Measurements from ENCODE around the gene SNX30.

The SNX30 gene

GRCh38 chr9:112864982-112865381 is 114.4 kb downstream of the SNX30 start:
- H3K27ac ChIP-seq, result no peak overlapping the region
- TF ChIP-seq CTCF (IDR thresholded peaks at IDR 0.05), result no peak
- no peak for TF ChIP-seq ZFX (IDR thresholded peaks at IDR 0.05; ENCODE audit: borderline replicate concordance)

- TF ChIP-seq ZFX (IDR thresholded peaks at IDR 0.05; ENCODE audit: borderline replicate concordance) (no peak), CTCF (IDR thresholded peaks at IDR 0.05) (no peak)
- H3K27ac ChIP-seq, result peak overlapping the region; percentile 58
These were observed 116.2 kb downstream of the SNX30 start for GRCh38 chr9:112866662-112867274.

- H3K27ac ChIP-seq, result peak overlapping the region; percentile 85
These were observed 116.9 kb downstream of the SNX30 start for GRCh38 chr9:112867275-112867991.

GRCh38 chr9:112868461-112868860 is 117.9 kb downstream of the SNX30 start:
- no peak for TF ChIP-seq CTCF (IDR thresholded peaks at IDR 0.05)
- no peak for TF ChIP-seq ZFX (IDR thresholded peaks at IDR 0.05; ENCODE audit: borderline replicate concordance)

More at GRCh38 chr9:112867275-112867991, 116.9 kb downstream of the SNX30 start:
- TF ChIP-seq CTCF (IDR thresholded peaks at IDR 0.05) (no peak), ZFX (IDR thresholded peaks at IDR 0.05; ENCODE audit: borderline replicate concordance) (no peak)

GRCh38 chr9:112869041-112869529 is 118.5 kb downstream of the SNX30 start:
- TF ChIP-seq CTCF (IDR thresholded peaks at IDR 0.05) (no peak), ZFX (IDR thresholded peaks at IDR 0.05; ENCODE audit: borderline replicate concordance) (no peak)
- H3K27ac ChIP-seq, result no peak overlapping the region

More at GRCh38 chr9:112868461-112868860, 117.9 kb downstream of the SNX30 start:
- peak overlapping the region; percentile 85 for H3K27ac ChIP-seq

- TF ChIP-seq ZFX (IDR thresholded peaks at IDR 0.05; ENCODE audit: borderline replicate concordance) (no peak), CTCF (IDR thresholded peaks at IDR 0.05) (no peak)
- H3K27ac ChIP-seq, result no peak overlapping the region
These were observed 119.4 kb downstream of the SNX30 start for GRCh38 chr9:112869917-112870316.

GRCh38 chr9:112870556-112870955 is 120.0 kb downstream of the SNX30 start:
- TF ChIP-seq CTCF (IDR thresholded peaks at IDR 0.05) (no peak), ZFX (IDR thresholded peaks at IDR 0.05; ENCODE audit: borderline replicate concordance) (no peak)
- H3K27ac ChIP-seq, result no peak overlapping the region
